Measurements from ENCODE around the gene FAM170A. TPM values are rescaled to one million over a fixed set of nuclear protein-coding genes. Genes with fewer than 3 reads are reported as not detected.

Gene FAM170A
- total RNA-seq, 1 donor from 2014 or later, result not detected

DNA sequence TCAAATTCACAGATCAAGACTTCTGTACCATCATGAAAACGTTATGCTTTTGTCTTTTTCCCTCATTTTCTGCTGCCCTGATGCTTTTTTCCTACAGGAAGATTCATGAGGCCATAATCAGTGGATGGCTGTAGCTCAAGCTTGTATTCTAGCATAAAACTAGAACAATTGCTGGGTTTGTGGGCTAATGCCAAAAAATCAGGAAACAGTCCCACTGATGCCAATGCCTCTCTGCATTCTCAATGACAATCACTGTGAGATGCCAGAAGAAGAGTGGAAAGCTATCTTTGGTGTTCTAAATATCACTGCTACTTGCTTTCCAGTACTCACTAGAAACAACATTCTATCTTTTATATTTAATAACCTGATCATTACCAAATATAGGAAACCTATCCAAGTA lies 33.3 kb upstream of the FAM170A start:
- Histone ChIP-seq H3K9me3 (ENCODE audit: low read depth) (peaks cover 5% of the 10 kb centered on the region), H3K9ac (no peak overlapping the region), H4K20me1 (ENCODE audit: low read depth) (no peaks in the 10 kb centered on the region), H3F3A (ENCODE audit: low read depth) (no peaks in the 10 kb centered on the region), H3K36me3 (no peaks in the 10 kb centered on the region), H3K27me3 (no peaks in the 10 kb centered on the region), H2AFZ (replicated peaks) (no peak overlapping the region), H3K4me3 (no peak overlapping the region), H3K27ac (no peak overlapping the region), H3K4me1 (no peaks in the 10 kb centered on the region), H3K4me2 (no peak overlapping the region), H3K79me2 (ENCODE audit: low read depth) (no peaks in the 10 kb centered on the region)
- TF ChIP-seq EZH2 (IDR thresholded peaks at IDR 0.05) (no peak), EZH2phosphoT487 (IDR thresholded peaks at IDR 0.05) (no peak)
- TF ChIP-seq, protein P1, sequence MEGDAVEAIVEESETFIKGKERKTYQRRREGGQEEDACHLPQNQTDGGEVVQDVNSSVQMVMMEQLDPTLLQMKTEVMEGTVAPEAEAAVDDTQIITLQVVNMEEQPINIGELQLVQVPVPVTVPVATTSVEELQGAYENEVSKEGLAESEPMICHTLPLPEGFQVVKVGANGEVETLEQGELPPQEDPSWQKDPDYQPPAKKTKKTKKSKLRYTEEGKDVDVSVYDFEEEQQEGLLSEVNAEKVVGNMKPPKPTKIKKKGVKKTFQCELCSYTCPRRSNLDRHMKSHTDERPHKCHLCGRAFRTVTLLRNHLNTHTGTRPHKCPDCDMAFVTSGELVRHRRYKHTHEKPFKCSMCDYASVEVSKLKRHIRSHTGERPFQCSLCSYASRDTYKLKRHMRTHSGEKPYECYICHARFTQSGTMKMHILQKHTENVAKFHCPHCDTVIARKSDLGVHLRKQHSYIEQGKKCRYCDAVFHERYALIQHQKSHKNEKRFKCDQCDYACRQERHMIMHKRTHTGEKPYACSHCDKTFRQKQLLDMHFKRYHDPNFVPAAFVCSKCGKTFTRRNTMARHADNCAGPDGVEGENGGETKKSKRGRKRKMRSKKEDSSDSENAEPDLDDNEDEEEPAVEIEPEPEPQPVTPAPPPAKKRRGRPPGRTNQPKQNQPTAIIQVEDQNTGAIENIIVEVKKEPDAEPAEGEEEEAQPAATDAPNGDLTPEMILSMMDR (IDR thresholded peaks at IDR 0.05), result no peak
- no peak for DNase-seq (ENCODE audit: low spot score)
- Mint-ChIP-seq H3K4me3 (no peak overlapping the region), H3K27me3 (ENCODE audit: insufficient read depth, low read depth) (no peaks in the 10 kb centered on the region), H3K36me3 (no peaks in the 10 kb centered on the region), H3K9me3 (peaks cover 3% of the 10 kb centered on the region), H3K4me1 (no peaks in the 10 kb centered on the region), H3K27ac (no peak overlapping the region)

DNA sequence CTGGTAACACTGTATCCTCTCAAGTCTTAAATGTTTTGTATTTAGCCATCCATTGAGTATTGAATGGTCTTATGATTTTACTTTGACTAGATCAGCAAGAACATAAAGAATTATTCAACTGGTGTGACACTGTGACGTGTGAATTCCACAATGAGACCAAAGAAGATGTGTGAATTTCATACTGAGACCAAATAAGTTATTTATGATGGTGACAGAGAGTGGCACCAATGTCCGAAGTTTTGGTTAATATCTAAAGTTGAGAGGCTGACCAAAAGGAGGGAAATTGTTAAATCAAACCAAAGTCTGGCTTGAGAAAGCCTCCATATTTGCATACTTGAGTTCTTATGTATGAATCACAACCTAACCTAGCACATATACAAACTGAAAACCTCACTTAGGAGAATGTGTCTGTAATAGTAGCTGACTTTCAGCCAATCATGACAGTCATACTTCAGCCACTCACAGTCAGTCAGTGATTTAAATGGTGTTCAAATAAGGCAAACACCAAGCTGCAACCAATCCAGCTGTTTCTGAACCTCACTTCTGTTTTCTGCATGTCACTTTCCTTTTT lies 31.5 kb upstream of the FAM170A start:
- Mint-ChIP-seq H3K4me1 (no peaks in the 10 kb centered on the region), H3K27me3 (ENCODE audit: insufficient read depth, low read depth) (no peaks in the 10 kb centered on the region), H3K36me3 (no peaks in the 10 kb centered on the region), H3K27ac (no peak overlapping the region), H3K4me3 (no peak overlapping the region), H3K9me3 (peaks cover 10% of the 10 kb centered on the region)
- H4K20me1 ChIP-seq (ENCODE audit: low read depth), result no peaks in the 10 kb centered on the region
- peaks cover 3% of the 10 kb centered on the region for H3K9me3 ChIP-seq (ENCODE audit: low read depth)
- no peak overlapping the region for H3K4me2 ChIP-seq
- TF ChIP-seq, protein P1 (IDR thresholded peaks at IDR 0.05), result no peak
- TF ChIP-seq EZH2 (IDR thresholded peaks at IDR 0.05) (no peak), EZH2phosphoT487 (IDR thresholded peaks at IDR 0.05) (no peak)
- H3K9ac ChIP-seq, result no peak overlapping the region
- no peaks in the 10 kb centered on the region for H3F3A ChIP-seq (ENCODE audit: low read depth)
- H3K27ac ChIP-seq, result no peak overlapping the region
- H3K79me2 ChIP-seq (ENCODE audit: low read depth), result no peaks in the 10 kb centered on the region
- H3K4me1 ChIP-seq, result no peaks in the 10 kb centered on the region
- DNase-seq (ENCODE audit: low spot score), result no peak
- no peaks in the 10 kb centered on the region for H3K27me3 ChIP-seq
- no peak overlapping the region for H3K4me3 ChIP-seq
- H2AFZ ChIP-seq (replicated peaks), result no peak overlapping the region
- H3K36me3 ChIP-seq, result no peaks in the 10 kb centered on the region

DNA sequence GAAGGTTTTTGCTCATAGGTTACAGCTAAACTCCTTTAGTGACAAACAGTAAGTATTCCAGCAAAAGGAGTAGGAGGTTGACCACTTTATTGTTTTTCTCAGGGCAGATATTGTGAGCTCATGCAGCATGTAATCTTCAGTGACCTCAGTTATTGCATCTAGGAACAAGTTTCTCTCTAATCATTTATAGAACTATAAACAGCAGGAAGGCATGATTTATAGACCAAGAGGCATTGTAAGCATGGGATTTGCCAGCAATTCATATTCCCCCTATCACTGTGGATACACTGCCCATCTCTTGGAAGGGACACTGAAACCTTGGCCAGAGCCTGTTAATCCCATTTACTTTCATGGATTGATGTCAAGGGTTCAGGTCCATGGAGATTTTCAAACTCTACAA lies 15.4 kb upstream of the FAM170A start:
- Mint-ChIP-seq H3K9me3 (no peaks in the 10 kb centered on the region), H3K27ac (no peak overlapping the region), H3K36me3 (no peaks in the 10 kb centered on the region), H3K27me3 (ENCODE audit: insufficient read depth, low read depth) (peaks cover 5% of the 10 kb centered on the region), H3K4me3 (no peak overlapping the region), H3K4me1 (peaks cover 5% of the 10 kb centered on the region)
- TF ChIP-seq EZH2 (IDR thresholded peaks at IDR 0.05), result no peak
- TF ChIP-seq EZH2phosphoT487 (IDR thresholded peaks at IDR 0.05), result no peak
- TF ChIP-seq, protein P1 (IDR thresholded peaks at IDR 0.05), result no peak
- no peak for DNase-seq (ENCODE audit: low spot score)
- Histone ChIP-seq H3K27ac (no peak overlapping the region), H2AFZ (replicated peaks) (no peak overlapping the region), H3K36me3 (no peaks in the 10 kb centered on the region), H4K20me1 (ENCODE audit: low read depth) (no peaks in the 10 kb centered on the region), H3F3A (ENCODE audit: low read depth) (peaks cover 3% of the 10 kb centered on the region), H3K27me3 (no peaks in the 10 kb centered on the region), H3K4me2 (no peak overlapping the region), H3K9me3 (ENCODE audit: low read depth) (no peaks in the 10 kb centered on the region), H3K4me3 (no peak overlapping the region), H3K4me1 (peaks cover 14% of the 10 kb centered on the region), H3K79me2 (ENCODE audit: low read depth) (no peaks in the 10 kb centered on the region), H3K9ac (no peak overlapping the region)
